Activated T-cell treated with anti-CD3 and anti-CD28 coated beads, Interleukin-2, amount 50 U/mL, for 72 hours (primary cell): ENCODE results near the gene SH3GL1. TPM values are rescaled to one million over a fixed set of nuclear protein-coding genes. Genes with fewer than 3 reads are reported as not detected.

ENCODE experiments used
- ATAC-seq, 2 donors: fragments of 150-1000 bp; cut with Tn5 transposase; replicated peaks in 1 of 2; 2 replicates each; pipeline ENCODE4 v1.10.0; 2021; ENCODE audit warnings: moderate library complexity in 2 of 2, mild to moderate bottlenecking in 1 of 2
- DNase-seq, 2 donors: peaks; one replicate each; pipeline ENCODE4 v3.0.0; 2021 to 2022; ENCODE audit warnings: mixed read lengths in 1 of 2
- H3K27ac Mint-ChIP-seq: one replicate; pipeline ENCODE4 v1.8.0; 2022; ENCODE audit warnings: mild to moderate bottlenecking, moderate library complexity, mixed read lengths
- H3K27me3 Mint-ChIP-seq: one replicate; pipeline ENCODE4 v1.8.0; 2022; ENCODE audit warnings: low read depth, mixed read lengths
- H3K36me3 Mint-ChIP-seq, 2 donors: one replicate each; pipeline ENCODE4 v1.8.0; 2022; ENCODE audit warnings: mixed read lengths in 2 of 2, mild to moderate bottlenecking in 1 of 2; ENCODE audit not compliant: insufficient read depth in 2 of 2
- H3K4me1 Mint-ChIP-seq: one replicate; pipeline ENCODE4 v1.8.0; 2022; ENCODE audit warnings: low read depth, mixed read lengths
- H3K4me3 Mint-ChIP-seq, 2 donors: one replicate each; pipeline ENCODE4 v1.8.0; 2022; ENCODE audit warnings: mild to moderate bottlenecking in 2 of 2, mixed read lengths in 2 of 2, moderate library complexity in 2 of 2
- H3K9me3 Mint-ChIP-seq, 2 donors: one replicate each; pipeline ENCODE4 v1.8.0; 2022; ENCODE audit warnings: mixed read lengths in 2 of 2
- total RNA-seq, 2 donors: library from RNA; stranded (reverse); gene quantifications; one replicate each; pipeline ENCODE4 v1.2.3, GENCODE V29; 2022

SH3GL1 gene
- total RNA-seq, 2 donors from 2014 or later, result 40.6 TPM

DNA sequence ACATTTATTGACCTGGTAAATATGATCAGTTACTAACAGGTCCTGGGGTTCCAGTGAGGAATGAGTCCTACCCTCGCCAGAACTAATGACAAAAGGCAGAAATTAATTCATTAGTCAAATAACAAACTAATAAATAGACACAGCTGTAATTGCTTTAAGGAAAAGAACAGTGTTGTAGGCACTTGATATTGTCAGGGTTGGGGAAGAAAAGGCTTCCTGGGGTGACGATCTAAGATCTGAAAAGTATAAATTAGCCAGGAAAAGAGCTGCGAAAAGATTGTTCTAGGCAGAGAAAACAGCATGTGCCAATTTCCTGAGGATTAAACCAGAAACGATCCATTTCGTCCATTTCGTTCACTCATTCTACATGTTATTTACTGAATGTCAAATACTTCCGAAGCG lies 1.4 kb upstream of the SH3GL1 start:
- no peak for DNase-seq
- Mint-ChIP-seq H3K27ac (peak overlapping the region; percentile 90), H3K36me3 (peaks cover 7 to 10% of the 10 kb centered on the region in 2 donors), H3K4me1 (peaks cover 71% of the 10 kb centered on the region), H3K9me3 (peaks cover 0 to 1% of the 10 kb centered on the region in 2 donors), H3K27me3 (no peaks in the 10 kb centered on the region), H3K4me3 (peak overlapping the region; percentile 87 to 93)
- no peak for ATAC-seq

DNA sequence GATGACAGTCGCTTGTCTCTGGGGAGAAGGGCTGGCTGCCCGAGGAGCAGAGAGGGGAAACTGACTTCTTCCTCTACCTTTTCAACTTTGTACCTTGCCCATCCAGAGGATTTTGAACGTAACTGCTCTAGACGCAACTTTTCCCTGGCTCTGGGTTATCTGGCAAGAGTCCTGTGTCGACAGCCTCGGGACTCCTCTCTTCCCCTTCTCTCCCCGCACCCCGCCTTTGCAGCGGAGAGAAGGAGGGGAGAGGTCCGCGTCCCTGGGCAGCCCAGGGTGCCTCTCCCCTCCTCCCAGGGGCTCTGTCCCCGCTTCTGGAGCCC lies 574 bp downstream of the SH3GL1 start:
- peaks cover 11 to 13% of the 10 kb centered on the region in 2 donors for H3K36me3 Mint-ChIP-seq
- ATAC-seq (peak; percentile 2 to 3), DNase-seq (no peak)
- H3K9me3 Mint-ChIP-seq, result peaks cover 0 to 1% of the 10 kb centered on the region in 2 donors
- H3K27ac Mint-ChIP-seq, result peak overlapping the region; percentile 93
- H3K4me3 Mint-ChIP-seq, result peak overlapping the region; percentile 87 to 96
- peaks cover 79% of the 10 kb centered on the region for H3K4me1 Mint-ChIP-seq
- no peaks in the 10 kb centered on the region for H3K27me3 Mint-ChIP-seq

DNA sequence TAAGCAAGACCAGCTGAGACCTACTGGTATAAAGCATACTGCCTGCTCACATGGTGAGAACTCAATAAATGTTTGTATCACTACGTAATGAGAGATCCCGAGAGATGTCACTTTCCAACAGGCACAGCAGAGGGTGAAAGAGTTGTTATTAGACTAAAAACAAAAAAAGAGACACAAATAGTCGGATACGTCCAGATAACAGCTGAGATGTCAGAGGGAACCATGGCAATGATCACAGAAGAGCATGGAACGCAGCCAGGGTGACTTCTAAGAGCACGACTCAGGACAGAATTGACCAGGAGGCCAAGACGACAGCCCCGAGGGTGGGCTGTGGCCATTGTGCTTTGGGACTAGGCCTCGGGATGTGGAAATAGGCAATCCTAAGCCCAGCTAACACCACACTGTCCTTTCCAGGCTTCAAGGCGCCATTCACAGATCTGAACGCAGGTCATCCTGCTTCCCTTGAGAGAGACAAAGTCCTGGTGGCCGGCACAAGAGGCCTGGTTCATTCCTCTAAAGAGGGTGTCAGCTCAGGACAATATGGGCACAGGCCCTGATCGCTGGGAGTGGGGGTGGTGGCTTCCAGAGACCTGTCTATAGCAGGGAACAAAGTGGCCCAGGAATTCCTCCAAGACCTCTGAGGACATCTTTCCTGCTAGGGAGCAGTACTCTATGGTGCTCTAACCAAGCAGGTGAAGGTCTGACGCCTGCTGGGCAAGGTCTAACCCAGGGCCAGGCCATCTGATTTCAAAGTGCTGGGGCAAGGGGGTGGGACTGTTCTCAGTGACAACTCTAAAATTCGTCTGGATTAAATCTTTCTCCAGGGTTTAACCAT lies 3.2 kb downstream of the SH3GL1 start:
- no peak for ATAC-seq
- Mint-ChIP-seq H3K9me3 (peaks cover 0 to 1% of the 10 kb centered on the region in 2 donors), H3K36me3 (peaks cover 11% of the 10 kb centered on the region in 2 donors), H3K4me1 (peaks cover 69% of the 10 kb centered on the region), H3K27ac (peak overlapping the region; percentile 17), H3K4me3 (peak overlapping the region in 1 of 2 donors; percentile 2), H3K27me3 (no peaks in the 10 kb centered on the region)
- no peak for DNase-seq

DNA sequence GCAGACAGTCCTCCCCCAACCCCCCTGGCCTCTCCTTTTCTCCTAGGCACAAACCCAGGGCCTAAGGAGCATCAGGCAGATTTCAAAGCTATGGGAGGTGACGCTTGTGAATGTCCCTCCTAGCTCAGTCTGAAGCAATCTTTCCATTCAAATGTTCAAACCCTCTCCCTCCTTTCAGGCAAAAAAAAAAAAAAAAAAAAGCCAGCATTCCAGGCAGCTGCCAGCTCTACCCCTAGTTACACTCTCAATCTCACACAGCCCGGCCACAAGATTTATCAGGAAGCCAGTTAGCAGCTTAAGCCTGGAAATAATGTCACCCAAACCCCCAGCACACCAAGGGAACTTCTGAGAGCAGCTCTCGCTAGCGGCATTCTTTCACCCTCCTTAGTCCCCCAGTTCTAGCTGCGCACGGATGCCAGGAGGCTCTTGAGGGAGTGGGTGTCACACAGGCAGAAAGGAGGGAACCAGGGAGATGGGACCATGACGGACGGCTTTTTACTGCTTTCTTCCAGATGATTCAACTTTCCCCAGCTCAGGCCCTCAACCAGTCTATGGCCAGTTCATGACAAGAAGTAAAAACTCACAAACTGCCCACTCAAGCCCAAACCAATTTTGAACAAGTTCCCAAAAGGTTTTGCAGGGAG lies 6.3 kb downstream of the SH3GL1 start:
- ATAC-seq (no peak), DNase-seq (no peak)
- Mint-ChIP-seq H3K4me3 (no peak overlapping the region), H3K27me3 (no peaks in the 10 kb centered on the region), H3K27ac (peak overlapping the region; percentile 91), H3K4me1 (peaks cover 71% of the 10 kb centered on the region), H3K36me3 (peaks cover 11 to 12% of the 10 kb centered on the region in 2 donors), H3K9me3 (no peaks in the 10 kb centered on the region)

DNA sequence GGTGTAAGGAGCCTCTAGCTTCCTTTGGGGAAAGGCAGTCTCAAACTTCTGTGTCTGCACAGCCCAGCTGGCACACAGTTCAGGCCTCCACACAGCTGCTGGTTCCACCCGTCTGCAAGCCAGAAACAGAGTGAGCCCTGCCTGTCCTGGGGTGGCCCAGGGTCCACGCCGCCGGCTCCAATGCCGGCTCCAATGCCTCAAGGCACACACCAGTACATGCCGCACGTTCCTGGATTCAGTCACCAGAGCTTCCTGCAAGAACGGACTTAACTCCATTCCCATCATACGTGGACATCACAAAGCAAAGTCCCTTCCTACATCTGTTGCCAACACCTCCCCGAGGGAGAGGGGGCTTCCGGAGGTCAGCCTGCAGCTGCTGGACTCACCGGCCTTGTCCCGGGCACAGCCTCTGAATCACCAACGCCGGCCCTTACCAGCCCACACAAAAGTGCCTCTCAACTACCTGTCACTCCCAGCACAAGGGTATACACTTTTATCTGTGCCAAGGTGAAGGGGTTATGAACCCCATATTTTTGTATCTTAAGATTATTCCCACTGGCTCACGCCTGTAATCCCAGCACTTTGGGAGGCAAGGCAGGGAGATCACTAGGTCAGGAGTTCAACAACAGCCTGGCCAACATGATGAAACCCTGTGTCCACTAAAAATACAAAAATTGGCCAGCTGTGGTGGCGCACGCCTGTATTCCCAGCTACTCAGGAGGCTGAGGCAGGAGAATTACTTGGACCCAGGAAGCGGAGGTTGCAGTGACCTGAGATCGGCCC lies 8.5 kb downstream of the SH3GL1 start:
- DNase-seq (no peak), ATAC-seq (no peak)
- H3K9me3 Mint-ChIP-seq, result no peaks in the 10 kb centered on the region
- peaks cover 52% of the 10 kb centered on the region for H3K4me1 Mint-ChIP-seq
- no peaks in the 10 kb centered on the region for H3K27me3 Mint-ChIP-seq
- no peak overlapping the region for H3K27ac Mint-ChIP-seq
- H3K36me3 Mint-ChIP-seq, result peaks cover 12% of the 10 kb centered on the region in 2 donors
- H3K4me3 Mint-ChIP-seq, result no peak overlapping the region

DNA sequence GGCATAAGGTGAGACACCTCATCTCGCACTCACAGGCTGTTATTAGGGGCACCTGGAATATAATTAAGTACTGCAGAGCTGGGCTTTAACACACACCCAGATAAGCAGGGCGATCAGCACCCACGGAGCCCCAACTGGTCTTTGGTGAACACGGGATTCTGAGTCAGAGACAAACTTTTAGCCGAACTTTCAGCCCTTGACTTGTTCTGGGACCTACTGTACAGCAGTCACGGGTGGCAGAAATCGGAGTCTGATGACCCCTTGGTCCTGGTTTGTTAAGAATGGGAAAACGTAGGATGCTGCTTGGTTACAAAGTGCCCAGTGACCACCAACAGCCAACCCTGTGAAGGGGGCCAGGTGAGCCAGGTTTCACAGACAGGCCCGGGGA lies 9.0 kb downstream of the SH3GL1 start:
- H3K27me3 Mint-ChIP-seq, result no peaks in the 10 kb centered on the region
- H3K27ac Mint-ChIP-seq, result no peak overlapping the region
- no peak overlapping the region for H3K4me3 Mint-ChIP-seq
- DNase-seq (no peak), ATAC-seq (no peak)
- H3K36me3 Mint-ChIP-seq, result peaks cover 6% of the 10 kb centered on the region in 2 donors
- no peaks in the 10 kb centered on the region for H3K9me3 Mint-ChIP-seq
- H3K4me1 Mint-ChIP-seq, result peaks cover 46% of the 10 kb centered on the region

DNA sequence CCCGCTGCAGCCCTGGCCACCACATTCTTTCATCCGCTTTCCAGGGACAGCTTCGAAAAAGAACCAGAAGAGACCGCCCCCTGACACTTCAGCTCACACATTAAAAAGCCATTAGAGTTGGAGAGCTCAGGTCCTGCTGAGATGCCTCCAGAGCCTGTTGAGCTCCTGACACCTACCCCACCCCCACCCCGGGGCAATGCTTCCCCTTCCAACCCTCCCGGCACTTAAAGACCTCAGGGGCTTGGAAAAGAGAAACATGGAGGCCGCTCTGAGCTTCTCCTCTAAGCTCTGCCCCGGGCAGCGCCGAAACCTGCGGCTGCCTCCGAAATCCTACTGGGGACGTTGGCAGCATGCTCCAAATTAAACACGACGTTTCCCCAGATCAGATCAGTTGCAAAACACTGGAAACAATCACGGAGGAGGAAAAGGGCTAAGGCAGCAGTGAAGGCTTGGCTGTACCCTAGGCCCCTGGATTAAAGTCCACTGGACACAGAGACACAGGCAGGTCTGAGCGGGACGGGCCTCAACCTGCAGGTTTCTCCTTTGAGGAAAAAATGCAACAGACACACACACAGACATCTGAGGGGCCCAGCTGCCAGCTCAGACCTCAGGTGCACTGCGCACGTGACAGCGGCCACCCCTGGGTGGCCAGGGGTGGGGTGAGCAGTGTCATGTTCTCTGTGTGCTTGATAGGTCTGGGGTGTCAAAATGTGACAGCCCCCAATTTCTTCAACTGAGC lies 9.6 kb downstream of the SH3GL1 start:
- peaks cover 6% of the 10 kb centered on the region in 2 donors for H3K36me3 Mint-ChIP-seq
- DNase-seq, result no peak
- no peak for ATAC-seq
- H3K27me3 Mint-ChIP-seq, result no peaks in the 10 kb centered on the region
- H3K27ac Mint-ChIP-seq, result peak overlapping the region; percentile 89
- no peak overlapping the region for H3K4me3 Mint-ChIP-seq
- H3K9me3 Mint-ChIP-seq, result no peaks in the 10 kb centered on the region
- H3K4me1 Mint-ChIP-seq, result peaks cover 41% of the 10 kb centered on the region

DNA sequence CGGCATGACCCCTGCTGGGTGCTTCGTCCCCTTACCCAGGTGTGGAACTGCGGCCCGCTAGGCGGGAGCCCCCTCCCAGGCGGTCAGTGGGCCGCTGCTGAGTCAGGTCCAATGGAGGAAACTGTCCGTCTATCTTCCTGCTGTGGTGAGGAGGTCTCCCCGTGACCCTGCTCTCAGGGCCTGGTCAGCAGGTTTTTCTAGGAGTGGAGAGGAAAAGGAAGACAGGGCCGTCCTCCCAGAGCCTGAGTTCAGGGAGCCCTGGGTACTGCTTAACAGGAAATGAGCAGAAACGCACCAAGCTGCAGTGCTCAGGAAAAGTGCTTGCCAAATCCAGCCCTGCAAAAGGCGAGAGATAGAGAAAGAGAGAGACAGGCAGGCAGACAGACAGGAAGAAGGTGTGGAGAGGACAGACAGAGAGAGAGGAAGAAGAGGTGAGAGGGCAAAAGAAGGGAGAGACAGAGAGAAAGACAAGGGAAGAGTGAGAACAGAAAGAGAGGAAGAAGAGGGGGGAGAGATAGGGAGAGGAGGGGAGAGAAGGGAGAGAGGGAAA lies 10.3 kb downstream of the SH3GL1 start:
- Mint-ChIP-seq H3K27ac (peak overlapping the region; percentile 89), H3K36me3 (peaks cover 4% of the 10 kb centered on the region in 2 donors), H3K4me1 (peaks cover 35% of the 10 kb centered on the region), H3K9me3 (no peaks in the 10 kb centered on the region), H3K27me3 (no peaks in the 10 kb centered on the region), H3K4me3 (peak overlapping the region in 1 of 2 donors; percentile 20)
- ATAC-seq (no peak), DNase-seq (no peak)

DNA sequence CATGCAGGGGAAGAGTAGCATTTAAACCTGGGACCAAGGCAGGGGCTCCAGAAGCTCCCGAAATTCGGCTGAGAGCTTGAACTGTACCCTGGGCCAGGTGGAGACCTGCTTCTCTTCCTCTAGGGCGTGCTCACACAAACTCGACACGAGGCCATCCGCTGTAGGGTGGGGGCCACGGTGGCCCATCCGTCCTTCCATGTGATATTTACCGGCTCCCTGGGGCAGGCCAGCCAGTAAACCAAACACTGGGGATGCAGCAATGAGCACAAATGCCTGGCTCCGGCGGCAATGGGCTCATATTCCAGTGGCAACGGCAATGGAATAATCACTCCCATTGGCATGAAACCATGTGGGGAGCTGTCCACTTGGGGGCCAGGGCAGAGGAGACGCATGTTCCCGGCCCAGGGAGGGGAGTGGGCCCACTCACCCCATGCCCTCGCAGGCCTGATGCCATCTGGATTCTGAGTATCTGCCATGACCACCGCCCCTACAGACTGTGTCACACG lies 10.8 kb downstream of the SH3GL1 start:
- H3K27ac Mint-ChIP-seq, result no peak overlapping the region
- H3K4me3 Mint-ChIP-seq, result no peak overlapping the region
- H3K9me3 Mint-ChIP-seq, result no peaks in the 10 kb centered on the region
- peaks cover 3 to 4% of the 10 kb centered on the region in 2 donors for H3K36me3 Mint-ChIP-seq
- DNase-seq, result no peak
- H3K27me3 Mint-ChIP-seq, result no peaks in the 10 kb centered on the region
- no peak for ATAC-seq
- peaks cover 29% of the 10 kb centered on the region for H3K4me1 Mint-ChIP-seq

DNA sequence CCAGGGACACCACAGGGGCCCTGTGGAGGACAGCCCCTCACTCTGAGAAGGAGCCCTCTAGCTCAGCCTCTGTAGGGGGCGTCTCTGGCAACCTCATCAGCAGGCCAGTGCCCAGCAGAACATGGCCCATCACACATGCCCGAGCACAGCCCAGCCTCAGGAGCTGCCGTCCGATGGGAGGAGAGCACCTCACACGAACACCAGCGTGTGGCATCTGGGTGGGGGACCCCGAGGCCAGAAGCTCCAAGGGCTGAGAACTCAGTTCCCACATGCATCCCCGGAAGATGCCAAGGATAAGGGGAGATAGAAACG lies 11.3 kb downstream of the SH3GL1 start:
- DNase-seq, result no peak
- H3K9me3 Mint-ChIP-seq, result no peaks in the 10 kb centered on the region
- H3K27ac Mint-ChIP-seq, result no peak overlapping the region
- H3K4me3 Mint-ChIP-seq, result no peak overlapping the region
- peaks cover 2 to 4% of the 10 kb centered on the region in 2 donors for H3K36me3 Mint-ChIP-seq
- peaks cover 25% of the 10 kb centered on the region for H3K4me1 Mint-ChIP-seq
- H3K27me3 Mint-ChIP-seq, result no peaks in the 10 kb centered on the region
- ATAC-seq, result no peak

DNA sequence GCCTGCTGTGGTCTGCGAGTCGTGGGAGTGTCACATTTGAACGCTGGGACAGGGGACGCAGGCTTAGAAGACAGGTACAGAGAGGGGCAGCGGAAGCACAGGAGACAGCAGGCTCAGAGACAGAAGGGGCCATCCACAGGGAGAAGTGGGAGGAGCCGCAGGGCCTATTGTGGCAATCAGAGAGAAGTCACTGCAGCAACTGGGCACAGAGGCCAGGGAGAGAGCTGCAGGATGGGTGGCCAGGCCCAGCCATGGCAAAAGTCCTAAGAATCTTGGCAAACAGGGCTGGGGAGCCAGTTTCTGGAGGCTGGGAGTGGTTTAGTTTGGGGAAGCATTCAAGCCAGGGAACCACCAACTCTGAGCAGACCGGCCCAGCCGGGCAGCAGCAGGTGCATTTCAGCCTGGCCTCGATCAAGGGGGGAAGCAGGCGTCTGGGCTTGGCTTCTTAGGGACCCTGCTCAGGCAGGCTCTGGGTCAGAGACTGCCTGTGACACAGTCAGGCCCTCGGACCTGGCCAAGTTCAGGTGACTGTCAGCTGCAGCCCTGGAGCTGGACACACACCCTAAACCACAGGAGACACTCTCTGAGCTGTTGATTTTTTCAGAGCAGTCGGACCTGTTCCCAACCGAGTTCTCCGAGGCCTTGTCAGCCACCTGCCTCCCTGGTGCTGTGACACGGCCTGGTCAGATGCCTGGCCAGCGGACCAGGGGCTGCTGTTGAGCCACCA lies 11.8 kb downstream of the SH3GL1 start:
- Mint-ChIP-seq H3K4me1 (peaks cover 21% of the 10 kb centered on the region), H3K27ac (no peak overlapping the region), H3K4me3 (no peak overlapping the region), H3K27me3 (no peaks in the 10 kb centered on the region), H3K36me3 (peaks cover 2 to 4% of the 10 kb centered on the region in 2 donors), H3K9me3 (no peaks in the 10 kb centered on the region)
- ATAC-seq, result no peak
- no peak for DNase-seq
